Brain pericyte (primary cell): ENCODE measurements around the gene KLF7.
A peak's percentile ranks its signal among the peaks of the same experiment; 100 is the strongest.

Experiments
- DNase-seq: peaks from one replicate; pipeline ENCODE4 v3.0.0-alpha.2; 2012; ENCODE audit warnings: low read depth, low spot score

The KLF7 gene

GRCh38 chr2:207128867-207129266 lies 36.9 kb downstream of the KLF7 start:
- no peak for DNase-seq

- no peak for DNase-seq
Measured at GRCh38 chr2:207126724-207127308, 38.9 kb downstream of the KLF7 start.

- no peak for DNase-seq
Measured at GRCh38 chr2:207123776-207124391, 41.9 kb downstream of the KLF7 start.

GRCh38 chr2:207123335-207123744 lies 42.4 kb downstream of the KLF7 start:
- no peak for DNase-seq

- DNase-seq: no peak
Measured at GRCh38 chr2:207122651-207123334, 43.0 kb downstream of the KLF7 start.

GRCh38 chr2:207121784-207122183 lies 44.0 kb downstream of the KLF7 start:
- peak; percentile 51 for DNase-seq

- DNase-seq: no peak
Measured at GRCh38 chr2:207119048-207119447, 46.7 kb downstream of the KLF7 start.

- no peak for DNase-seq
Measured at GRCh38 chr2:207117668-207118067, 48.1 kb downstream of the KLF7 start.

GRCh38 chr2:207115715-207116364 lies 49.9 kb downstream of the KLF7 start:
- no peak for DNase-seq

GRCh38 chr2:207113414-207113813 lies 52.3 kb downstream of the KLF7 start:
- DNase-seq: no peak

- DNase-seq: no peak
Measured at GRCh38 chr2:207112785-207113184, 53.0 kb downstream of the KLF7 start.

GRCh38 chr2:207112383-207112782 lies 53.4 kb downstream of the KLF7 start:
- DNase-seq: no peak

GRCh38 chr2:207111757-207112156 lies 54.0 kb downstream of the KLF7 start:
- DNase-seq: no peak

GRCh38 chr2:207110715-207111114 lies 55.0 kb downstream of the KLF7 start:
- DNase-seq: no peak

- no peak for DNase-seq
Measured at GRCh38 chr2:207110310-207110709, 55.4 kb downstream of the KLF7 start.

- DNase-seq: no peak
Measured at GRCh38 chr2:207109768-207110167, 56.0 kb downstream of the KLF7 start.

GRCh38 chr2:207108440-207108839 lies 57.3 kb downstream of the KLF7 start:
- DNase-seq: no peak

GRCh38 chr2:207107551-207107950 lies 58.2 kb downstream of the KLF7 start:
- DNase-seq: no peak

- no peak for DNase-seq
Measured at GRCh38 chr2:207107131-207107530, 58.6 kb downstream of the KLF7 start.

GRCh38 chr2:207103132-207103531 lies 62.6 kb downstream of the KLF7 start:
- DNase-seq: no peak

GRCh38 chr2:207101984-207102383 lies 63.8 kb downstream of the KLF7 start:
- DNase-seq: no peak

GRCh38 chr2:207097278-207097677 lies 68.5 kb downstream of the KLF7 start:
- no peak for DNase-seq

- no peak for DNase-seq
Measured at GRCh38 chr2:207095963-207096362, 69.8 kb downstream of the KLF7 start.
